HCT116 (cell line): Measurements from ENCODE around the gene TSACC. TPM values are rescaled to one million over a fixed set of nuclear protein-coding genes. Genes with fewer than 3 reads are reported as not detected.
"Not testable (repeated sequence)": the region's sequence is repeated elsewhere in the genome, so short reads cannot be mapped to it uniquely, and the experiment has no call there.

Experiments
- ATAC-seq: fragments of 200-7000 bp; cut with Tn5 transposase; 2 replicates; pipeline ENCODE4 v1.9.1; 2020; ENCODE audit warnings: mild to moderate bottlenecking, moderate library complexity
- BruUV-seq: library from RNA; stranded (reverse); fragments of 400-500 nt; replicated peaks from 2 replicates; lab custom pipeline; 2021; lab: Mats Ljungman, UMichigan
- CTCF ChIA-PET: fragments of 300-600 bp; sonication (Branson Sonifier 250); formaldehyde crosslinking; loops from one replicate; lab custom pipeline; 2021; ENCODE audit warnings: antibody characterized with exemption; lab: Charles Lee
- POLR2A ChIA-PET: fragments of 300-600, 350-600 bp; sonication (Branson Sonifier 250); formaldehyde crosslinking; loops from one replicate; lab custom pipeline; 2021; ENCODE audit warnings: antibody characterized with exemption; lab: Charles Lee
- RAD21 ChIA-PET, 2 experiments: fragments of 300-600 bp; sonication (Branson Sonifier 250); formaldehyde crosslinking; loops; one replicate each; lab custom pipeline; 2023; ENCODE audit warnings: low total read pairs in 2 of 2; ENCODE audit not compliant: uncharacterized antibody in 2 of 2, unreplicated experiment in 2 of 2, low non-redundant PET in 1 of 2; lab: Charles Lee
- DNase-seq: peaks from one replicate; pipeline ENCODE4 v3.0.0-alpha.2; 2010; ENCODE audit warnings: low read depth, low spot score
- H2AFZ ChIP-seq: fragments of 200-600 bp; shearing (Covaris generic), sonication (generic); 2 replicates; pipeline ENCODE4 v1.6.1; 2017; ENCODE audit warnings: low read depth, mixed run types, mixed read lengths, antibody characterized with exemption, low read length; ENCODE audit not compliant: poor library complexity, severe bottlenecking
- H3K27ac ChIP-seq: 2 replicates; pipeline ENCODE4 v1.5.1; 2012; ENCODE audit warnings: low read depth, low read length
- H3K27me3 ChIP-seq: fragments of 200-600 bp; sonication (generic); 2 replicates; pipeline ENCODE4 v1.6.1; 2016; ENCODE audit warnings: mixed run types, low read length, mixed read lengths; ENCODE audit not compliant: insufficient read depth
- H3K36me3 ChIP-seq, 2 experiments: fragments of 200-500 bp in 1 of 2; fragments of 200-600 bp in 1 of 2; sonication (Bioruptor generic) in 1 of 2; sonication (generic) in 1 of 2; 2 replicates each; pipeline versions ENCODE4 v1.5.1 to v1.6.1; 2014 to 2016; ENCODE audit warnings: low read length in 2 of 2, inconsistent platforms in 1 of 2, mixed read lengths in 1 of 2, mixed run types in 1 of 2; ENCODE audit not compliant: insufficient read depth in 2 of 2, control insufficient read depth in 1 of 2
- H3K4me1 ChIP-seq, 2 experiments: fragments of 200-600 bp in 1 of 2; sonication (generic) in 1 of 2; 2 replicates each; pipeline versions ENCODE4 v1.5.1 to v1.6.1; 2012 to 2017; ENCODE audit warnings: low read length in 2 of 2, inconsistent platforms in 1 of 2, mild to moderate bottlenecking in 1 of 2, mixed read lengths in 1 of 2, mixed run types in 1 of 2, moderate library complexity in 1 of 2; ENCODE audit not compliant: insufficient read depth in 2 of 2, control insufficient read depth in 1 of 2
- H3K4me2 ChIP-seq: fragments of 200-600 bp; sonication (generic); 2 replicates; pipeline ENCODE4 v1.6.1; 2017; ENCODE audit warnings: mixed run types, low read length, mixed read lengths
- H3K4me3 ChIP-seq, 2 experiments: fragments of 200-600 bp in 1 of 2; sonication (generic) in 1 of 2; replicated peaks in 1 of 2; 2 replicates each; pipeline ENCODE4 v1.5.1; 2011 to 2016; ENCODE audit warnings: low read length in 2 of 2, control low read depth in 1 of 2, low read depth in 1 of 2, mild to moderate bottlenecking in 1 of 2, mixed read lengths in 1 of 2, mixed run types in 1 of 2
- H3K79me2 ChIP-seq: fragments of 200-600 bp; sonication (generic); 2 replicates; pipeline ENCODE4 v1.6.1; 2017; ENCODE audit warnings: mild to moderate bottlenecking, mixed run types, low read length, moderate library complexity, mixed read lengths; ENCODE audit not compliant: insufficient read depth
- H3K9ac ChIP-seq: fragments of 200-600 bp; sonication (generic); 2 replicates; pipeline ENCODE4 v1.6.1; 2016; ENCODE audit warnings: low read length, mixed read lengths
- H3K9me2 ChIP-seq: fragments of 200-600 bp; sonication (generic), shearing (Covaris generic); 2 replicates; pipeline ENCODE4 v1.6.1; 2017; ENCODE audit warnings: mixed run types, mild to moderate bottlenecking, moderate library complexity; ENCODE audit not compliant: insufficient read depth
- H3K9me3 ChIP-seq, 2 experiments: fragments of 200-500 bp in 1 of 2; fragments of 200-600 bp in 1 of 2; sonication (Bioruptor generic) in 1 of 2; sonication (generic) in 1 of 2; 2 replicates each; pipeline ENCODE4 v1.6.1; 2014 to 2017; ENCODE audit warnings: low read length in 2 of 2, mixed read lengths in 2 of 2, inconsistent platforms in 1 of 2, low read depth in 1 of 2, mild to moderate bottlenecking in 1 of 2, mixed run types in 1 of 2, moderate library complexity in 1 of 2; ENCODE audit not compliant: control insufficient read depth in 1 of 2, insufficient read depth in 1 of 2
- H4K20me1 ChIP-seq: fragments of 200-600 bp; sonication (generic), shearing (Covaris generic); 2 replicates; pipeline ENCODE4 v1.6.1; 2017; ENCODE audit warnings: mixed run types, mild to moderate bottlenecking, moderate library complexity; ENCODE audit not compliant: insufficient read depth
- REST ChIP-seq: IDR thresholded peaks from 2 replicates; pipeline ENCODE4 v1.6.1; 2012; ENCODE audit warnings: low read depth
- intact Hi-C: fragments of 100-400 bp; cut with micrococcal nuclease; formaldehyde crosslinking; loops from 2 replicates; pipeline ENCODE4 v1.10.0; 2022
- total RNA-seq: library from RNA; stranded (reverse); gene quantifications from one replicate; pipeline ENCODE4 v1.2.1, GENCODE V29; 2021; ENCODE audit not compliant: unreplicated experiment

The TSACC gene
- total RNA-seq, 1 experiment from 2014 or later = 1.0 TPM

DNA sequence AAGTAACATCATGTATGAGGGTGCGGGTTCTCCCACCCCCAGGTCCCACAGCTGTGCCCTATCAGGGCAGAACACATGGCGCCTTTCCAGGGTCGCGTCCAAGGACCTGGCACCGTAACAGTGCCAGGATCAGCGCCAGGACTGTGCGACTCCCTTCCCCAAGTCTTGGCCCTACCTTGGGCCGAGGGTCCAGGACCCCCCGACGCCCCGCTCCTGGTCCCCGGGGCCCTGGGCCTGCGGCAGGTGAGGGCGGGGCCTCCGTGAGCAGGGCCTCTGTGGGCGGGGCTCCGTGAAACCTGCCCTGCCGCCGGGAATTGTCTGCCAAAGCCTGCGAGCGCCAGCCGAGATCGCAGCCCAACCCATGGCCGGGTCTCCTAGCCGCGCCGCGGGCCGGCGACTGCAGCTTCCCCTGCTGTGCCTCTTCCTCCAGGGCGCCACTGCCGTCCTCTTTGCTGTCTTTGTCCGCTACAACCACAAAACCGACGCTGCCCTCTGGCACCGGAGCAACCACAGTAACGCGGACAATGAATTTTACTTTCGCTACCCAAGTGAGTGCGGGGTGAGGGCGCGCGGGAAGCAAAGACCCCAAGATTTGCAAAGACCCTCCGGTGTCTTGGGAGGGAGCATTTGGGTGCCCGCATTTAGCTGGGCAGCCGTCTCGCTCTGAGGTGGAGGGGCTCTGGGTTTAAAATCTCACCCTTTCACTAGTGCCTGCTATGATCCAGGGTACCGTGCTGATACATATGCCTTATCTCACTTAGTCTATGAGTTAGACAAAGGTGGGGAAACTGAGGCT, 30.8 kb downstream of the TSACC start, which contains the start of gene RHBG (continued):
- no peak for TF ChIP-seq REST
- TF ChIP-seq, all 23 proteins: peak for 4

DNA sequence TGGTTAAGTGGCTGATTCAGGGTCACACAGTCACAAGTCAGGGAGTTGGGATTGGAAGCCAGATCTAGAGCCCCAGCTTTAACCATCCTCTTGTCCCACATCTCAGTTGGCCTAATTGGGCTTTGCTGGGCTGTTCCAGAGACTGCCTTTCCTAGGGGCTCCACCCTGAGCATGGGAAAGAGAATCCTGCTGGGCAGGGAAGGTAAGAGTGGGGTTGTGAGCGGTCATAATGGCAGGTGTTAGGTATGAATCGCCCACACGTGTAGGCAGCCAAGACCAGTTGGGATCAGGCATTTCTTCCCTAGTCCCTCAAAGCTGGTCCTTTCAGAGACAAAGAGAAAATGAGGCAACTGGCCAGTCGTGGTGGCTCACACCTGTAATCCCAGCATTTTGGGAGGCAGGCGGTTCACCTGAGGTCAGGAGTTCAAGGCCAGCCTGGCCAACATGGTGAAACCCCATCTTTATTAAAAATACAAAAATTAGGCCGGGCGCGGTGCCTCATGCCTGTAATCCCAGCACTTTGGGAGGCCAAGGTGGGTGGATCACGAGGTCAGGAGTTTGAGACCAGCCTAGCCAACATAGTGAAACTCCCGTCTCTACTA, 31.5 kb downstream of the TSACC start:
- Histone ChIP-seq H3K4me1 (peaks cover 17 to 28% of the 10 kb centered on the region in 2 experiments), H3K4me3 (peak overlapping the region; percentile 64 to 66), H3K9ac (peak overlapping the region; percentile 74), H3K27ac (peak overlapping the region; percentile 57), H3K4me2 (peak overlapping the region; percentile 83), H2AFZ (peak overlapping the region; percentile 77)
- RAD21 ChIA-PET, H3K36me3 ChIP-seq, H4K20me1 ChIP-seq, H3K9me3 ChIP-seq, intact Hi-C loops, H3K79me2 ChIP-seq, DNase-seq, H3K9me2 ChIP-seq, POLR2A ChIA-PET, BruUV-seq, H3K27me3 ChIP-seq: not testable (repeated sequence)
- peak; percentile 45 for ATAC-seq
- CTCF ChIA-PET = interaction anchor here (0.7 kb wide), 1 partner anchor 320 kb away, joined by 3 read pairs; no protein-coding TSS in a partner anchor
